Prostate gland (tissue), 2 donors: ENCODE measurements around the gene DLEU7.

Experiments used
- CTCF ChIP-seq, 4 experiments: fragments of 200-600 bp in 2 of 4; fragments of 450-650 bp in 2 of 4; sonication (generic) in 2 of 4; IDR thresholded peaks; 1 replicate in 3 of 4; 2 replicates in 1 of 4; pipeline ENCODE4 v1.5.1; 2016 to 2019; ENCODE audit warnings: antibody characterized with exemption in 4 of 4, mild to moderate bottlenecking in 2 of 4, moderate library complexity in 2 of 4
- POLR2A ChIP-seq: fragments of 450-650 bp; IDR thresholded peaks from one replicate; pipeline ENCODE4 v1.6.1; 2016; ENCODE audit warnings: antibody characterized with exemption, mild to moderate bottlenecking

- TF ChIP-seq CTCF (IDR thresholded peaks at IDR 0.05): no peak
- TF ChIP-seq POLR2A: no peak
Observed at GRCh38 chr13:50810998-50811397, 32.5 kb downstream of the DLEU7 start.
